ENCODE results near the gene LIX1L. TPM values are rescaled to one million over a fixed set of nuclear protein-coding genes. Genes with fewer than 3 reads are reported as not detected.

Gene LIX1L
- total and polyA plus RNA-seq, 2 experiments from 2014 or later: 39.2 to 46.4 TPM

- no peak for TF ChIP-seq CTCF (IDR thresholded peaks at IDR 0.05; ENCODE audit: low read depth, low read length)
- H3K36me3 ChIP-seq: no peaks in the 10 kb centered on the region
- no peak overlapping the region for H3K27ac ChIP-seq
- H3K9me3 ChIP-seq (ENCODE audit: low read depth): no peaks in the 10 kb centered on the region
- no peak for DNase-seq (ENCODE audit: low read depth in 1 of 2, low spot score in 1 of 2)
- peaks cover 17% of the 10 kb centered on the region for H3K4me1 ChIP-seq (ENCODE audit: low read depth)
- H3K27me3 ChIP-seq: no peaks in the 10 kb centered on the region
- no peak overlapping the region for H3K4me3 ChIP-seq
Measured at GRCh38 chr1:145974721-145975120, 16.9 kb upstream of the LIX1L start.

GRCh38 chr1:145972580-145972979, 14.8 kb upstream of the LIX1L start:
- no peak for TF ChIP-seq CTCF (IDR thresholded peaks at IDR 0.05; ENCODE audit: low read depth, low read length)
- Histone ChIP-seq H3K4me3 (no peak overlapping the region), H3K27me3 (no peaks in the 10 kb centered on the region)

GRCh38 chr1:145967288-145967687, 9.5 kb upstream of the LIX1L start:
- no peak for TF ChIP-seq CTCF (IDR thresholded peaks at IDR 0.05; ENCODE audit: low read depth, low read length)
- Histone ChIP-seq H3K4me1 (ENCODE audit: low read depth) (peaks cover 16% of the 10 kb centered on the region), H3K36me3 (no peaks in the 10 kb centered on the region), H3K9me3 (ENCODE audit: low read depth) (no peaks in the 10 kb centered on the region), H3K27ac (no peak overlapping the region), H3K27me3 (no peaks in the 10 kb centered on the region), H3K4me3 (no peak overlapping the region)
- DNase-seq (ENCODE audit: low read depth in 1 of 2, low spot score in 1 of 2): no peak

More at GRCh38 chr1:145972580-145972979, 14.8 kb upstream of the LIX1L start:
- H3K4me1 ChIP-seq (ENCODE audit: low read depth): no peaks in the 10 kb centered on the region
- no peaks in the 10 kb centered on the region for H3K36me3 ChIP-seq
- no peak for DNase-seq (ENCODE audit: low read depth in 1 of 2, low spot score in 1 of 2)
- H3K9me3 ChIP-seq (ENCODE audit: low read depth): no peaks in the 10 kb centered on the region
- no peak overlapping the region for H3K27ac ChIP-seq

- Histone ChIP-seq H3K27me3 (no peaks in the 10 kb centered on the region), H3K4me3 (peak overlapping the region; percentile 60), H3K4me1 (ENCODE audit: low read depth) (peaks cover 27% of the 10 kb centered on the region), H3K9me3 (ENCODE audit: low read depth) (no peaks in the 10 kb centered on the region), H3K27ac (peak overlapping the region; percentile 84), H3K36me3 (no peaks in the 10 kb centered on the region)
- DNase-seq (ENCODE audit: low read depth in 1 of 2, low spot score in 1 of 2): no peak
- TF ChIP-seq CTCF (IDR thresholded peaks at IDR 0.05; ENCODE audit: low read depth, low read length): no peak
Measured at GRCh38 chr1:145965119-145965744, 7.4 kb upstream of the LIX1L start.

GRCh38 chr1:145964328-145965118, 6.7 kb upstream of the LIX1L start, which contains the start of the genes ANKRD34A and POLR3GL:
ANKRD34A (minus strand) TSS chr1:145964575; CDS start chr1:145961759, 2,816 bp downstream.
POLR3GL (plus strand) TSS chr1:145964690; CDS start chr1:145974866, 10,176 bp downstream.
- H3K36me3 ChIP-seq: no peaks in the 10 kb centered on the region
- H3K9me3 ChIP-seq (ENCODE audit: low read depth): no peaks in the 10 kb centered on the region
- peak within 1 kb of the TSS; percentile 60 for H3K4me3 ChIP-seq
- no peak for TF ChIP-seq CTCF (IDR thresholded peaks at IDR 0.05; ENCODE audit: low read depth, low read length)
- H3K27me3 ChIP-seq: no peaks in the 10 kb centered on the region
- peak within 1 kb of the TSS; percentile 84 for H3K27ac ChIP-seq
- peaks cover 27% of the 10 kb centered on the region for H3K4me1 ChIP-seq (ENCODE audit: low read depth)
- DNase-seq (ENCODE audit: low read depth in 1 of 2, low spot score in 1 of 2): peak; percentile 91 to 97

All from cardiac muscle cell (in vitro differentiated cells and primary cell).